Smooth muscle cell (in vitro differentiated cells): ENCODE measurements around the gene RNF2. TPM values are rescaled to one million over a fixed set of nuclear protein-coding genes. Genes with fewer than 3 reads are reported as not detected.

ENCODE experiments used
- DNase-seq: peaks from one replicate; lab custom pipeline; 2025; ENCODE audit not compliant: unreplicated experiment; lab: John Stamatoyannopoulos, UW
- H2AFZ ChIP-seq: fragments of 200-600 bp; sonication (generic); 2 replicates; pipeline ENCODE4 v1.6.0; 2016; ENCODE audit warnings: antibody characterized with exemption, low read depth, mild to moderate bottlenecking
- H3F3A ChIP-seq: fragments of 200-600 bp; sonication (generic); 2 replicates; pipeline ENCODE4 v1.6.0; 2017; ENCODE audit warnings: antibody characterized with exemption, low read depth
- H3K27ac ChIP-seq: fragments of 200-600 bp; sonication (generic); 2 replicates; pipeline ENCODE4 v1.5.1; 2016; ENCODE audit warnings: low read depth, mild to moderate bottlenecking
- H3K27me3 ChIP-seq: fragments of 200-600 bp; sonication (generic); 2 replicates; pipeline ENCODE4 v1.6.1; 2016; ENCODE audit warnings: low read depth, mild to moderate bottlenecking
- H3K36me3 ChIP-seq: fragments of 200-600 bp; sonication (generic); 2 replicates; pipeline ENCODE4 v1.5.1; 2016; ENCODE audit warnings: low read depth
- H3K4me1 ChIP-seq: fragments of 200-600 bp; sonication (generic); 2 replicates; pipeline ENCODE4 v1.5.1; 2016; ENCODE audit warnings: low read depth
- H3K4me2 ChIP-seq: fragments of 200-600 bp; sonication (generic); 2 replicates; pipeline ENCODE4 v1.6.0; 2016; ENCODE audit warnings: mild to moderate bottlenecking
- H3K4me3 ChIP-seq: fragments of 200-600 bp; sonication (generic); 2 replicates; pipeline ENCODE4 v1.5.1; 2016; ENCODE audit warnings: mild to moderate bottlenecking
- H3K79me2 ChIP-seq: fragments of 200-600 bp; sonication (generic); 2 replicates; pipeline ENCODE4 v1.6.0; 2016; ENCODE audit warnings: low read depth, mild to moderate bottlenecking
- H3K9ac ChIP-seq: fragments of 200-600 bp; sonication (generic); 2 replicates; pipeline ENCODE4 v1.6.0; 2016; ENCODE audit warnings: low read depth
- H3K9me3 ChIP-seq: fragments of 200-600 bp; sonication (generic); replicated peaks from 2 replicates; pipeline ENCODE4 v1.5.1; 2016; ENCODE audit warnings: low read depth
- H4K20me1 ChIP-seq: fragments of 200-600 bp; sonication (generic); 2 replicates; pipeline ENCODE4 v1.6.0; 2016; ENCODE audit warnings: low read depth
- WGBS: methylation state at CpG from one replicate; pipeline ENCODE4 v1.1.7; 2016; ENCODE audit warnings: low lambda C conversion rate; 5-methylcytosine and 5-hydroxymethylcytosine counted together
- polyA plus RNA-seq: library from polyadenylated mRNA; unstranded; fragments of >200 nt; fragmentation: Nextera tagmentation; extraction: Ambion mirVana; gene quantifications from 2 replicates; pipeline ENCODE4 v1.2.1, GENCODE V29; 2016
- total RNA-seq: library from RNA; depleted of rRNA; stranded (reverse); fragments of >200 nt; gene quantifications from 2 replicates; pipeline ENCODE4 v1.2.3, GENCODE V29; 2014
- TF ChIP-seq, protein P1 (sequence below): fragments of 200-600 bp; sonication (generic); IDR thresholded peaks from 2 replicates; pipeline ENCODE4 v1.5.1; 2017; ENCODE audit warnings: borderline replicate concordance, mild to moderate bottlenecking, antibody characterized with exemption; ENCODE audit not compliant: insufficient read depth, poor library complexity, severe bottlenecking

Gene RNF2
- total and polyA plus RNA-seq, 2 experiments from 2014 or later: 34.6 to 41.2 TPM

DNA sequence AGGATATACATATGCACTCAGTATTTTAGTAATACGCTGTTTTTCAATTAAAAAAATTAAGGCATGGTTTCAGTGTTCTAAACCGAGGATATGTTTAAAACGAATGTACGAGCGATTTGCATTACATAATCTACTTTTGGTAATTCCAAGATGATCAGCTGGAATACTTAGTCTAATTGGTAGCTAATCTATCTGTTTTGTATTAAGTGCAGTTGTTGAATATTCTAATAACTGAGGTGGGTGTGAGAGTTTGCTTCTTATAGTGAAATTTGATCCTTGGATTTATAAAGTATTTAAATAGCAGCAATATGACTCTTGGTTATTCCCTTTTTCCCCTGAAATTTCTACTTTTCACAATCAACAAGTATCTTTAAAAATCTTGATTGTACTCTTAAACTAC, 1.3 kb downstream of the RNF2 start:
- DNase-seq: no peak
- H3K4me3 ChIP-seq: peak overlapping the region; percentile 77

DNA sequence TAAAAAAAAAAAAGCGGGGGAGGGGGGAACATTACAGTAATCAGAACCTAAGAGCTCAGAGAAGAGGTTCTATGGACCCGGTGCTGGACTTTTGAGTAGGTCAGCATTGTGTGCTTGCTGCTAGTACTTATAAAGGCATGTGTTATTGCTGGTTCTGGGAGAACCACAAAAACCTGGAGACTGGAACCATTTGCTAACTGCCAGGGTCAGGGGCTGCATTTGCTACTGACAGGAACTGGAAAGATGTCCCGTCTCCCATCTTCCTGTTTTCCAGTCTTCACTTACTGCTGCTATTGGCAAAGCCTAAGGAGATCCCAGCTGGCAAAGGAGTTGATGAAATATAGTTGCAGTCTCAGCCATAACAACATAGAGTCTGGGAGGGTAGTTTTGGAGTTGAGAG, 4.3 kb downstream of the RNF2 start:
- no peak overlapping the region for H3K4me2 ChIP-seq
- peaks cover 83% of the 10 kb centered on the region for H4K20me1 ChIP-seq
- TF ChIP-seq, protein P1, sequence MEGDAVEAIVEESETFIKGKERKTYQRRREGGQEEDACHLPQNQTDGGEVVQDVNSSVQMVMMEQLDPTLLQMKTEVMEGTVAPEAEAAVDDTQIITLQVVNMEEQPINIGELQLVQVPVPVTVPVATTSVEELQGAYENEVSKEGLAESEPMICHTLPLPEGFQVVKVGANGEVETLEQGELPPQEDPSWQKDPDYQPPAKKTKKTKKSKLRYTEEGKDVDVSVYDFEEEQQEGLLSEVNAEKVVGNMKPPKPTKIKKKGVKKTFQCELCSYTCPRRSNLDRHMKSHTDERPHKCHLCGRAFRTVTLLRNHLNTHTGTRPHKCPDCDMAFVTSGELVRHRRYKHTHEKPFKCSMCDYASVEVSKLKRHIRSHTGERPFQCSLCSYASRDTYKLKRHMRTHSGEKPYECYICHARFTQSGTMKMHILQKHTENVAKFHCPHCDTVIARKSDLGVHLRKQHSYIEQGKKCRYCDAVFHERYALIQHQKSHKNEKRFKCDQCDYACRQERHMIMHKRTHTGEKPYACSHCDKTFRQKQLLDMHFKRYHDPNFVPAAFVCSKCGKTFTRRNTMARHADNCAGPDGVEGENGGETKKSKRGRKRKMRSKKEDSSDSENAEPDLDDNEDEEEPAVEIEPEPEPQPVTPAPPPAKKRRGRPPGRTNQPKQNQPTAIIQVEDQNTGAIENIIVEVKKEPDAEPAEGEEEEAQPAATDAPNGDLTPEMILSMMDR: no peak
- peaks cover 22% of the 10 kb centered on the region for H3K4me1 ChIP-seq
- H3K27me3 ChIP-seq: no peaks in the 10 kb centered on the region
- H3K9ac ChIP-seq: no peak overlapping the region
- no peak overlapping the region for H3K4me3 ChIP-seq
- H3K36me3 ChIP-seq: no peaks in the 10 kb centered on the region
- no peak for DNase-seq
- no peak overlapping the region for H3K27ac ChIP-seq
- no peak overlapping the region for H2AFZ ChIP-seq
- peaks cover 83% of the 10 kb centered on the region for H3K79me2 ChIP-seq
- WGBS: 74% methylated on average over 3 of the region's 3 CpGs
- no peaks in the 10 kb centered on the region for H3K9me3 ChIP-seq
- no peaks in the 10 kb centered on the region for H3F3A ChIP-seq

More for the DNA sequence above, 1.3 kb downstream of the RNF2 start:
- WGBS: 3% methylated on average over 5 of the region's 5 CpGs
- peak overlapping the region; percentile 96 for H3K4me2 ChIP-seq
- H3K4me1 ChIP-seq: peaks cover 22% of the 10 kb centered on the region
- H3K79me2 ChIP-seq: peaks cover 53% of the 10 kb centered on the region
- no peaks in the 10 kb centered on the region for H3K9me3 ChIP-seq
- H3K27me3 ChIP-seq: no peaks in the 10 kb centered on the region
- H3K36me3 ChIP-seq: no peaks in the 10 kb centered on the region
- H4K20me1 ChIP-seq: peaks cover 54% of the 10 kb centered on the region
- no peaks in the 10 kb centered on the region for H3F3A ChIP-seq
- H2AFZ ChIP-seq: peak overlapping the region; percentile 87
- TF ChIP-seq, protein P1: no peak
- peak overlapping the region; percentile 84 for H3K9ac ChIP-seq
- peak overlapping the region; percentile 63 for H3K27ac ChIP-seq

DNA sequence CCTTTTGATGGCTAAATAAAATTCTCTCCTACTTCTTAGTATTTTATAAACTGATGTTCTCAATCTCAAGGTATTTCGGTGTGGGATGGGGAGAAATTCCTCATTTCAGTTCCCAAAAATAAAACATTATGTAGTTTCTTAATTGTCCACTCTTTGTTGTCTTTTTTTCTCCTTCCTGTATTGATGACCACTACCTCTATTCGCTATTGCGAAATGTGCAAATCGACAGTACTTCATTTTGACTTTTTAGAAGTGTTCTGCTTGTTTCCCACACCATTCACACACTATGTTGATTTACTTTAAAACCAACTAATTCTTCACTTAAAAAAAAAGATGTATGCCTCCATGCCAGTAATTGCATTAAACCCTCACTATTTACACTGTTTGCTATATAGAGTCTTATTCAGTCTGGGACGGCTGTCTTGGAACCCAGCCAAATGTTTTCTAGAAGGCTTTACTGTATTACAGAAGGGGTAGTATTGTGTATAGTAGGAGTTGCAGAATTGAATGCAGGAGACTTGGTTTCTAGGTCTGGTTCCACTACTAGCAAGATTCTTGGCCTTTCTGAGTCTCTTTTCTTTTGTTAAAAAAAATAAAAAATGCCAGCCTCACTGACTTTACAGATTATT, 5.6 kb downstream of the RNF2 start:
- H3K9me3 ChIP-seq: no peaks in the 10 kb centered on the region
- H3K27me3 ChIP-seq: no peaks in the 10 kb centered on the region
- H3K79me2 ChIP-seq: peaks cover 95% of the 10 kb centered on the region
- no peak overlapping the region for H3K9ac ChIP-seq
- H2AFZ ChIP-seq: no peak overlapping the region
- peaks cover 95% of the 10 kb centered on the region for H4K20me1 ChIP-seq
- H3F3A ChIP-seq: no peaks in the 10 kb centered on the region
- DNase-seq: no peak
- TF ChIP-seq, protein P1: no peak
- no peak overlapping the region for H3K27ac ChIP-seq
- H3K4me2 ChIP-seq: peak overlapping the region; percentile 18
- no peaks in the 10 kb centered on the region for H3K36me3 ChIP-seq
- peaks cover 22% of the 10 kb centered on the region for H3K4me1 ChIP-seq
- 76% methylated on average over 5 of the region's 5 CpGs for WGBS
- H3K4me3 ChIP-seq: no peak overlapping the region

DNA sequence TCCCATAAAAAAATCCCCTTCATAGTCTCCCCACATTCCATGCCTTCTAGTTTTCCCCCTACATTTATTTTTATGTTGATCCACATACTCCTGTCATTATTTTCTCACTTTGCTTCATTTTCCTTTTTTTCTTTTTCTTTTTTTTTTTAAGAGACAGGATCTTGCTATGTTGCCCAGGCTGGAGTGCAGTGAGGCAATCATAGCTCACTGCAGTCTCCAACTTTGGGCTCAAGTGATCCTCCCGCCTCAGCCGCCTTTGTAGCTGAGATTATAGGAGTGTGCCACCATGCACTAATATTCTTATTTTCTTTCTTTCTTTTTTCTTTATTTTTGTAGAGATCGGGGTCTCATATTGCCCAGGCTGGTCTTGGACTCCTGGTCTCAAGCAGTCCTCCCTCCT, 7.8 kb downstream of the RNF2 start:
- TF ChIP-seq, protein P1: no peak
- H3K4me3 ChIP-seq: no peak overlapping the region
- WGBS: 92% methylated on average over 3 of the region's 3 CpGs
- H3K79me2 ChIP-seq: peaks cover 100% of the 10 kb centered on the region
- no peaks in the 10 kb centered on the region for H3F3A ChIP-seq
- H3K9me3 ChIP-seq: no peaks in the 10 kb centered on the region
- H3K27me3 ChIP-seq: no peaks in the 10 kb centered on the region
- H3K4me1 ChIP-seq: peaks cover 11% of the 10 kb centered on the region
- H3K4me2 ChIP-seq: no peak overlapping the region
- H4K20me1 ChIP-seq: peaks cover 97% of the 10 kb centered on the region
- DNase-seq: no peak
- no peak overlapping the region for H2AFZ ChIP-seq
- H3K36me3 ChIP-seq: no peaks in the 10 kb centered on the region
- no peak overlapping the region for H3K27ac ChIP-seq
- no peak overlapping the region for H3K9ac ChIP-seq
